ENCODE measurements around the gene CNTNAP2.

- TF ChIP-seq EZH2 (IDR thresholded peaks at IDR 0.05; ENCODE audit: insufficient read depth, poor library complexity, severe bottlenecking) (no peak), EZH2phosphoT487 (IDR thresholded peaks at IDR 0.05; ENCODE audit: insufficient read depth, low read depth) (no peak)
These were observed 1657.9 kb downstream of the CNTNAP2 start for GRCh38 chr7:147774461-147774860.

Measured in GM23248 (cell line).